Type B pancreatic cell (in vitro differentiated cells): Measurements from ENCODE around the gene GMPS. TPM values are rescaled to one million over a fixed set of nuclear protein-coding genes. Genes with fewer than 3 reads are reported as not detected.

Source experiments
- DNase-seq: peaks from one replicate; pipeline ENCODE4 v3.0.0; 2021; ENCODE audit warnings: mixed read lengths; ENCODE audit not compliant: unreplicated experiment; ENCODE audit errors: extremely low spot score
- H3K27ac Mint-ChIP-seq: 2 replicates; pipeline ENCODE4 v1.8.0; 2021; ENCODE audit warnings: mild to moderate bottlenecking, mixed read lengths
- H3K27me3 Mint-ChIP-seq: 2 replicates; pipeline ENCODE4 v1.8.0; 2021; ENCODE audit warnings: mixed read lengths
- H3K36me3 Mint-ChIP-seq: 2 replicates; pipeline ENCODE4 v1.8.0; 2021; ENCODE audit warnings: mixed read lengths
- H3K4me1 Mint-ChIP-seq: one replicate; pipeline ENCODE4 v1.8.0; 2021; ENCODE audit warnings: mixed read lengths; ENCODE audit not compliant: unreplicated experiment
- H3K4me3 Mint-ChIP-seq: 2 replicates; pipeline ENCODE4 v1.8.0; 2021; ENCODE audit warnings: mild to moderate bottlenecking, mixed read lengths
- H3K9me3 Mint-ChIP-seq: 2 replicates; pipeline ENCODE4 v1.8.0; 2021; ENCODE audit warnings: mixed read lengths
- CTCF ChIP-seq: fragments of 200-600 bp; sonication (generic); conservative IDR thresholded peaks from 2 replicates; pipeline ENCODE4 v1.5.0; 2021; ENCODE audit warnings: antibody characterized with exemption, mild to moderate bottlenecking
- total RNA-seq: library from RNA; stranded (reverse); gene quantifications from 2 replicates; pipeline ENCODE4 v1.2.1, GENCODE V29; 2021; ENCODE audit warnings: low replicate concordance

The GMPS gene
- total RNA-seq, 1 donor from 2014 or later = 90.4 TPM

GRCh38 chr3:155889952-155890351, 19.5 kb downstream of the GMPS start:
- no peak for TF ChIP-seq CTCF
- no peaks in the 10 kb centered on the region for H3K9me3 Mint-ChIP-seq
- H3K27me3 Mint-ChIP-seq = no peaks in the 10 kb centered on the region
- no peak overlapping the region for H3K4me3 Mint-ChIP-seq
- DNase-seq = no peak
- H3K27ac Mint-ChIP-seq = no peak overlapping the region
- peaks cover 20% of the 10 kb centered on the region for H3K4me1 Mint-ChIP-seq
- peaks cover 15% of the 10 kb centered on the region for H3K36me3 Mint-ChIP-seq

GRCh38 chr3:155890671-155891190, 20.3 kb downstream of the GMPS start:
- no peak overlapping the region for H3K27ac Mint-ChIP-seq
- H3K9me3 Mint-ChIP-seq = no peaks in the 10 kb centered on the region
- H3K27me3 Mint-ChIP-seq = no peaks in the 10 kb centered on the region
- peaks cover 20% of the 10 kb centered on the region for H3K4me1 Mint-ChIP-seq
- peaks cover 22% of the 10 kb centered on the region for H3K36me3 Mint-ChIP-seq
- TF ChIP-seq CTCF = no peak
- DNase-seq = no peak
- H3K4me3 Mint-ChIP-seq = no peak overlapping the region

GRCh38 chr3:155891321-155891720, 20.9 kb downstream of the GMPS start:
- H3K36me3 Mint-ChIP-seq = peaks cover 22% of the 10 kb centered on the region
- peaks cover 20% of the 10 kb centered on the region for H3K4me1 Mint-ChIP-seq
- no peaks in the 10 kb centered on the region for H3K27me3 Mint-ChIP-seq
- H3K9me3 Mint-ChIP-seq = no peaks in the 10 kb centered on the region
- H3K4me3 Mint-ChIP-seq = no peak overlapping the region
- DNase-seq = no peak
- TF ChIP-seq CTCF = no peak
- H3K27ac Mint-ChIP-seq = no peak overlapping the region

- Mint-ChIP-seq H3K36me3 (peaks cover 32% of the 10 kb centered on the region), H3K27ac (no peak overlapping the region)
These were observed 25.0 kb downstream of the GMPS start for GRCh38 chr3:155895379-155895900.

GRCh38 chr3:155906900-155907299, 36.5 kb downstream of the GMPS start:
- Mint-ChIP-seq H3K4me3 (no peak overlapping the region), H3K4me1 (no peaks in the 10 kb centered on the region), H3K27me3 (no peaks in the 10 kb centered on the region), H3K27ac (no peak overlapping the region), H3K9me3 (no peaks in the 10 kb centered on the region), H3K36me3 (peaks cover 29% of the 10 kb centered on the region)
- DNase-seq = no peak
- TF ChIP-seq CTCF = no peak

More at GRCh38 chr3:155895379-155895900, 25.0 kb downstream of the GMPS start:
- no peak for TF ChIP-seq CTCF
- H3K9me3 Mint-ChIP-seq = no peaks in the 10 kb centered on the region
- H3K4me3 Mint-ChIP-seq = no peak overlapping the region
- peaks cover 5% of the 10 kb centered on the region for H3K4me1 Mint-ChIP-seq
- no peaks in the 10 kb centered on the region for H3K27me3 Mint-ChIP-seq
- DNase-seq = no peak
